Gastrocnemius medialis (tissue), 4 donors: Measurements from ENCODE around the gene PRKG1.

ENCODE experiments used
- POLR2A ChIP-seq, 2 donors: fragments of 450-650 bp; IDR thresholded peaks; one replicate each; pipeline ENCODE4 v1.6.1; 2017; ENCODE audit warnings: antibody characterized with exemption in 2 of 2, mild to moderate bottlenecking in 2 of 2, moderate library complexity in 2 of 2
- TF ChIP-seq, protein P1 (sequence below), 5 experiments: fragments of 450-650 bp in 3 of 5; fragments of 200-600 bp in 2 of 5; sonication (generic) in 2 of 5; IDR thresholded peaks in 4 of 5; conservative IDR thresholded peaks in 1 of 5; 1 replicate in 4 of 5; 2 replicates in 1 of 5; pipeline ENCODE4 v1.5.1; 2016 to 2019; ENCODE audit warnings: antibody characterized with exemption in 5 of 5, mild to moderate bottlenecking in 3 of 5, moderate library complexity in 3 of 5

DNA sequence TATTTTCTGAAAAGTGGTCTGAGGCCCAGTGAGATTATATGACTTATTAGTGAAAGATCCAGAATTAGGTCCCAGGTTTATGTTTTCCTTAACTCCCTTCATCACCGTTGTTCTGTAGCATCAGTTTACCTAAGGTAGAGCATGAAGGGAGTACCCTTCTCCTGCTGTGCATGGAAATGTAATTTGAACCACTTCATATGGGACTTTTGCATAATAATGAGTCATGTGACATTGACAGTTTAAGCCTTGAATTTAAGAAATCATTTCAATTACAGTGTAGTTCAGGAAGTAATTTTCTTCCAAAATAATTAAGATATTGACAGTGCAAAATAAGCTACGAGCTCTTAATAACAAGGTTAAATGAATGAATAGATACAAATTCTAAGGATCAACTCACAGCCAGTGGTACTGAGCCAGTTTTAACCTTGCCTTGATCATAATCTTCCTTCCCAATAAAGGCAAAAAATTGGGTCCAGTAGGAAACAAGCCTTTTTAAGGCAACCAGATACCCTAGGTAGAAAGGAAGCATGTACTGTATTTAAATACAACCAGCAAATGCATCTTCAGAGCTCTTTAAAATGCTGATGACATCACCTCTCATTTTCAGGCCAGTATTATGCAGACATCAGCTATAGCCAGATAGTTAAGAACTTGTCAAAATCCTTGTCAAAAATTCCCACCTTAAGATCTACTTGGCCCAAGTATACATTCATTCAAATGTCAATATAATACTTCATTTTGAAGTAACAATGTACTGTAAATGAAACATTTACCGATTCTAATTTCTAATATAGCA, 1191.0 kb downstream of the PRKG1 start:
- TF ChIP-seq, protein P1, sequence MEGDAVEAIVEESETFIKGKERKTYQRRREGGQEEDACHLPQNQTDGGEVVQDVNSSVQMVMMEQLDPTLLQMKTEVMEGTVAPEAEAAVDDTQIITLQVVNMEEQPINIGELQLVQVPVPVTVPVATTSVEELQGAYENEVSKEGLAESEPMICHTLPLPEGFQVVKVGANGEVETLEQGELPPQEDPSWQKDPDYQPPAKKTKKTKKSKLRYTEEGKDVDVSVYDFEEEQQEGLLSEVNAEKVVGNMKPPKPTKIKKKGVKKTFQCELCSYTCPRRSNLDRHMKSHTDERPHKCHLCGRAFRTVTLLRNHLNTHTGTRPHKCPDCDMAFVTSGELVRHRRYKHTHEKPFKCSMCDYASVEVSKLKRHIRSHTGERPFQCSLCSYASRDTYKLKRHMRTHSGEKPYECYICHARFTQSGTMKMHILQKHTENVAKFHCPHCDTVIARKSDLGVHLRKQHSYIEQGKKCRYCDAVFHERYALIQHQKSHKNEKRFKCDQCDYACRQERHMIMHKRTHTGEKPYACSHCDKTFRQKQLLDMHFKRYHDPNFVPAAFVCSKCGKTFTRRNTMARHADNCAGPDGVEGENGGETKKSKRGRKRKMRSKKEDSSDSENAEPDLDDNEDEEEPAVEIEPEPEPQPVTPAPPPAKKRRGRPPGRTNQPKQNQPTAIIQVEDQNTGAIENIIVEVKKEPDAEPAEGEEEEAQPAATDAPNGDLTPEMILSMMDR (IDR thresholded peaks at IDR 0.05 in 4 of 5, conservative IDR thresholded peaks at IDR 0.05 in 1 of 5): no peak
- TF ChIP-seq POLR2A (IDR thresholded peaks at IDR 0.05): no peak
